Activated naive CD8-positive, alpha-beta T cell treated with anti-CD3 and anti-CD28 coated beads for 36 hours (primary cell): ENCODE data around the gene SESN3. TPM values are rescaled to one million over a fixed set of nuclear protein-coding genes. Genes with fewer than 3 reads are reported as not detected.

Source experiments
- DNase-seq: peaks from one replicate; pipeline ENCODE4 v3.0.0; 2021
- H3K27ac Mint-ChIP-seq: one replicate; pipeline ENCODE4 v1.8.0; 2022; ENCODE audit warnings: mild to moderate bottlenecking, moderate library complexity, mixed read lengths
- H3K27me3 Mint-ChIP-seq: one replicate; pipeline ENCODE4 v1.8.0; 2022; ENCODE audit warnings: mild to moderate bottlenecking, mixed read lengths
- H3K36me3 Mint-ChIP-seq: one replicate; pipeline ENCODE4 v1.8.0; 2021; ENCODE audit warnings: mild to moderate bottlenecking, mixed read lengths
- H3K4me1 Mint-ChIP-seq: one replicate; pipeline ENCODE4 v1.8.0; 2021; ENCODE audit warnings: mixed read lengths
- H3K4me3 Mint-ChIP-seq: one replicate; pipeline ENCODE4 v1.8.0; 2022; ENCODE audit warnings: mild to moderate bottlenecking, moderate library complexity, mixed read lengths
- H3K9me3 Mint-ChIP-seq: one replicate; pipeline ENCODE4 v1.8.0; 2022; ENCODE audit warnings: mixed read lengths
- total RNA-seq, 2 experiments: library from RNA; stranded (reverse); gene quantifications; one replicate each; pipeline ENCODE4 v1.2.3, GENCODE V29; 2021

The SESN3 gene
- total RNA-seq, 2 experiments from 2014 or later = 16.2 to 16.4 TPM

DNA sequence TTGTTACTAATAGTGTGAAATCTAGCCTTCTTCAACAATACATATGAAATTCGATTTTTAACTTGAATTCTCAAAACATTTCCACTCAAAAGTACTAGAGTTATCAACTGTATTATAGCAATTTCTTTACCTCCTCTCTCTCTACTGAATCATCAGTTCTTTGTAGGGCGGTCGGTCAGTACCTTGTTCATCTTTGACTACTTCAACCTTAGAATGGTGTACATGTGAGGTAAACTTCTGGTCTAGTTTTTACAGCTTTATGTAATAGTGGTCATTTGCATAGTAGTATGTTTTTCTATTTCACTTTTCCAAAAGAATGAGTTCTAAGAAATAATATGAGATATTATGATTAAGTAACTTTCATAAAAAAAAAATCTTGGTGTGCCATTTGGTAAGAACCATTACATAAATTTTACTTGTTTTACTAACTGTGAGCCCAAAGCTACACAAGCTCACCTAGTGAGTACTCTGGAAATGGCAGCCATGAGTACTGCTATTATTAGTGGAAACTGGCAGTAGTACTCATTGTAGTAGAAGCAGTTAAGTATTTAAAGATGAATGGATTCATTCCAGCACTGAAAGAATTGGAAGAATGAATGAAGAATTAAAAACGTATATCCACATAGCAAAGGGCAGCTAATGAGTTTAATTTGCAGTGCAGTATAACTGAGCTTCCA is 30.1 kb downstream of the SESN3 start:
- no peaks in the 10 kb centered on the region for H3K27me3 Mint-ChIP-seq
- H3K9me3 Mint-ChIP-seq = no peaks in the 10 kb centered on the region
- H3K4me3 Mint-ChIP-seq = no peak overlapping the region
- no peak overlapping the region for H3K27ac Mint-ChIP-seq
- H3K36me3 Mint-ChIP-seq = peaks cover 2% of the 10 kb centered on the region
- H3K4me1 Mint-ChIP-seq = peaks cover 36% of the 10 kb centered on the region
- no peak for DNase-seq

DNA sequence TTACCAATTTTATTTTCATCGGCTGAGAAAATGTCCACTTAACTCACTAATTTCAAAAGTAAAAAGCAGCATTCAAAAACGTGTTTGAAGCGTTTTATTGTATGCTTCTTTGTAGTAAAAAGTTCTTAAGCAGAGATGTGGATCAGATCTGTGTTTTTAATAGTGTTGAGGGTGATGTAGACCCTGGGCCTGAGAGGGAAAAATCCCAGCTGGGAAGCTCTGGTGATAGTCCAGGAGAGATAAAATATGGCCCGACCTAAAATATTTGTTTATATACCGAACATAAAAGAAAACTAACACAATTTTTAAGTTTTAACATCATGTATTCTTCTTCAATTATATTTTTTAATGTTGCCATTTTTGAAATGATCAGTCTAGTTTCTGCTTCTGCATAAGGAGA is 35.2 kb downstream of the SESN3 start:
- no peak for DNase-seq
- Mint-ChIP-seq H3K4me1 (peaks cover 24% of the 10 kb centered on the region), H3K9me3 (no peaks in the 10 kb centered on the region), H3K27ac (no peak overlapping the region), H3K27me3 (no peaks in the 10 kb centered on the region), H3K36me3 (peaks cover 2% of the 10 kb centered on the region), H3K4me3 (no peak overlapping the region)

- H3K4me3 Mint-ChIP-seq = no peak overlapping the region
- no peak for DNase-seq
- peaks cover 19% of the 10 kb centered on the region for H3K4me1 Mint-ChIP-seq
- no peaks in the 10 kb centered on the region for H3K9me3 Mint-ChIP-seq
- H3K36me3 Mint-ChIP-seq = peaks cover 12% of the 10 kb centered on the region
- no peak overlapping the region for H3K27ac Mint-ChIP-seq
- no peaks in the 10 kb centered on the region for H3K27me3 Mint-ChIP-seq
Measured at GRCh38 chr11:95193541-95193940, 37.5 kb downstream of the SESN3 start.

GRCh38 chr11:95192717-95193116 is 38.3 kb downstream of the SESN3 start:
- Mint-ChIP-seq H3K36me3 (peaks cover 15% of the 10 kb centered on the region), H3K27ac (no peak overlapping the region), H3K27me3 (no peaks in the 10 kb centered on the region), H3K4me1 (peaks cover 20% of the 10 kb centered on the region), H3K9me3 (no peaks in the 10 kb centered on the region), H3K4me3 (no peak overlapping the region)
- DNase-seq = no peak

DNA sequence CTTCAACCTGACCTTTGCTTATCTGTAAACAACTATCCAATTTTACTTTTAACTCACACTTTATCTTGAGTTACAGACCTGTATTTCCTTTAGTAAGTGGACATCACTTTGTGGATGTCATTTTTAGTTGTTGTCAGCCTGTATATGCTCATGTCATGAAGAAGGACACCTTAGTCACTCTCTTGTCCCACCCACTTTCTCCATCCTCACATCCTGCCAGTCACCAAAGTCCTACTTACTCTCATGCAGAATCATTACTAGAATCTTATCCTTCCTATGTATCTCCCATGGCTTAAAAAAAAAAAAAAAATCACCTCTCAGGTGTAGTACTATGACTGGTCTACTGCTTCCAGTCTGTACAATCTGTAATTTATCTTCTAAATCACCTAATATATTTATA is 43.3 kb downstream of the SESN3 start:
- Mint-ChIP-seq H3K4me1 (peaks cover 7% of the 10 kb centered on the region), H3K4me3 (no peak overlapping the region), H3K27ac (no peak overlapping the region), H3K36me3 (peaks cover 18% of the 10 kb centered on the region), H3K9me3 (no peaks in the 10 kb centered on the region), H3K27me3 (no peaks in the 10 kb centered on the region)
- DNase-seq = no peak

DNA sequence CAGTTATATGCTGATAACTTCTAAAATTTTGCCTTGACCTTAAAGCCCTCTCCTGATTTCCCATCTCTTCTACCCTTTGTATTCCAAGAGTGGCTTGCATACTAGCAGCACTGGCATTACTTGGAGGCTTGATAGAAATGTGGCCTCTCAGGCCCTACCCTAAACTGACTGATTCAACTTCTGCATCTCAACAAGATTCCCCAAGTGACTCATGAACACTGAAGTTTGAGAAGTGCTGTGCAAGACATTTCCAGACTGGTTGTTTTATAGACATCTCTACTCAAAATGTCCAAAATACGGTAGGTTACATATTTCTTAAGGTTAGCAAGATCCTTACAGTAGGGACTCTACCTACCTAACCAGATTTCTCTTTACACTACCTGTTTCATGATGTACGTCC is 48.6 kb downstream of the SESN3 start:
- no peak overlapping the region for H3K4me3 Mint-ChIP-seq
- no peaks in the 10 kb centered on the region for H3K27me3 Mint-ChIP-seq
- H3K27ac Mint-ChIP-seq = no peak overlapping the region
- H3K36me3 Mint-ChIP-seq = peaks cover 6% of the 10 kb centered on the region
- no peaks in the 10 kb centered on the region for H3K9me3 Mint-ChIP-seq
- DNase-seq = no peak
- H3K4me1 Mint-ChIP-seq = peaks cover under 1% of the 10 kb centered on the region

DNA sequence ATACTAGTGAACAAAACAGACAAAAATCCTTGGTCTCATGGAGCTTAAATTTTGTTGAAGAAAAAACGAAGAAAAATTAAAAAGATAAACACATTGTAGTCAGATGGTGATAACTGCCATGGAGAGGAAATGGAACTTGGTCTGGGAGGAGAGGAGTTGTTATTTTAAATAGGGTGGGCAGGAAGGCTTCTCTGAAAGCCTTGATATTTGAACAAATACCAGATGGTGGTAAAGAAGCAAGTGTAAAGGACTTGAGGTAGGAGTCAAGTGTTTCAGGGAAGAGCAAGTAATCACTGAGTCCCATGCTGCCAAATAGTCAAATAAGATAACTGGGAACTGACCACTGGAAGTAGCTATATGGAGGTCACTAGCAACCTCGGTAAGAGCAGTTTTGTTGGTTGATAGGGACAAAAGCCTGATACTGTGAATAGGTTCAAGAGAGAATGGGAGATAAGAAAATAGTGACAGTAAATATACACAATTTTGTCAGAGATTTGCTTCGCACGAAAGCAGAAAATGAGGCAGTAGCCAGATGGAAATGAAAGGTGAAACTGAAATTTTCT is 55.1 kb downstream of the SESN3 start:
- no peaks in the 10 kb centered on the region for H3K27me3 Mint-ChIP-seq
- H3K27ac Mint-ChIP-seq = no peak overlapping the region

DNA sequence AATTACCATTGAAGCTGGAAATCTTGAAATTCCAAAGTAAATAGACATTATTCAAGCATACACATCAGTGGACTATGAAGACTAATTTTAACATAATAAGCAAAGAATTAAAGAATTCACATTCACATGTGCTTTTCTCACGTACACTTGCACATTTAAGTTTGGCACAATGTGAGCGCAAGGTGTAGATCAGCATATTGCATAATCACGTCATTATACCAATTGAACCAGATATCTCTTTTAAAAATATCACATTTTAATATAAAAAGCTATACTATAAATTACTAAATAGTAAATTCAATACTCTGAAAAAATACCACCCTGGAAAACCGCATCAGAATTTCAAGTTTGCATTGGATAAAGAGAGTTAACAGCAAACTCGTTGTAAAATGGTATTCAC is 60.7 kb downstream of the SESN3 start:
- Mint-ChIP-seq H3K27me3 (no peaks in the 10 kb centered on the region), H3K36me3 (no peaks in the 10 kb centered on the region), H3K9me3 (no peaks in the 10 kb centered on the region), H3K4me3 (no peak overlapping the region), H3K27ac (no peak overlapping the region), H3K4me1 (no peaks in the 10 kb centered on the region)
- DNase-seq = no peak

More for the DNA sequence above, 55.1 kb downstream of the SESN3 start:
- no peaks in the 10 kb centered on the region for H3K9me3 Mint-ChIP-seq
- DNase-seq = no peak
- H3K36me3 Mint-ChIP-seq = peaks cover 5% of the 10 kb centered on the region
- H3K4me1 Mint-ChIP-seq = no peaks in the 10 kb centered on the region
- no peak overlapping the region for H3K4me3 Mint-ChIP-seq

- Mint-ChIP-seq H3K27me3 (no peaks in the 10 kb centered on the region), H3K27ac (no peak overlapping the region), H3K4me3 (no peak overlapping the region), H3K4me1 (peaks cover 12% of the 10 kb centered on the region), H3K9me3 (no peaks in the 10 kb centered on the region), H3K36me3 (peaks cover 7% of the 10 kb centered on the region)
- DNase-seq = no peak
Measured at GRCh38 chr11:95166781-95167180, 64.2 kb downstream of the SESN3 start.

DNA sequence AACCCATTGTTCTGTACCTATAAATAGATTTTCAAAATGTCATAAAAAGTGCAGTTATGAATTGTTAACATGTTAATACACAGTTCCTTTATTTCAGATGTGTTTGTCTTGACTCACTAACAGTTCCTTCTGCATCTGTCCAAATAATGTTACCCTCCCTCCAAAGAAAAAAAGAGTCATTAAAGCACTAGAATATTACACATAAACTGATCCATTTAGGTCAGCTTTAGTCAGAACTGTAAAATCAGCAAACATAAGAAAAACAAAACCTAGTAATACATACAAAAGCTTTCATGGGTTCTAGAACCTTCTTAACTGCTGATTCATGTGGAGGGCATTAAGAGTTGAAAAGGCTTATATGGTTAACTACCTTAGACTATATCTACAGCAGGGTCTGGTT is 65.4 kb downstream of the SESN3 start:
- peaks cover 12% of the 10 kb centered on the region for H3K4me1 Mint-ChIP-seq
- no peak overlapping the region for H3K4me3 Mint-ChIP-seq
- H3K36me3 Mint-ChIP-seq = peaks cover 7% of the 10 kb centered on the region
- no peak overlapping the region for H3K27ac Mint-ChIP-seq
- no peaks in the 10 kb centered on the region for H3K27me3 Mint-ChIP-seq
- no peak for DNase-seq
- H3K9me3 Mint-ChIP-seq = no peaks in the 10 kb centered on the region

DNA sequence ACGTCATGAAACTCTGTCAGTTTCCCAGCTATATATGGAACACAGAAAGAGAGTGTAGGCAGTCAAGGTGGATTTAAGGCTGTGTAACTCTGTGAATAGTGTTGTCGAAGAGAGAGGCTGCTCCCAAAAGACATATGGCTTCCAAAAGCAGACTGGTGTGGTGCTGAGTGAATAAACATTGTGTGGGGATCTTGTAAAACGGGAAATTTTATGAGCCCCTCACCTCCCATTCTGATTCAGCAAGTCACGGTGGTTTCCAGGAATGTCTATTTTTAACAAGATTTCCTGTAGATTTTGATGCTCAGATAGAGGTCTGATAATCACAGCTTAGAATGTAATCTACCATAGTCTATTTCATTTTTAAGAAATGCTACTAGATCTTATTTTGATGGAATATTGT is 67.9 kb downstream of the SESN3 start:
- H3K27ac Mint-ChIP-seq = peak overlapping the region; percentile 38
- no peak overlapping the region for H3K4me3 Mint-ChIP-seq
- DNase-seq = no peak
- peaks cover 3% of the 10 kb centered on the region for H3K9me3 Mint-ChIP-seq
- H3K27me3 Mint-ChIP-seq = no peaks in the 10 kb centered on the region
- H3K36me3 Mint-ChIP-seq = peaks cover 15% of the 10 kb centered on the region
- H3K4me1 Mint-ChIP-seq = peaks cover 15% of the 10 kb centered on the region

DNA sequence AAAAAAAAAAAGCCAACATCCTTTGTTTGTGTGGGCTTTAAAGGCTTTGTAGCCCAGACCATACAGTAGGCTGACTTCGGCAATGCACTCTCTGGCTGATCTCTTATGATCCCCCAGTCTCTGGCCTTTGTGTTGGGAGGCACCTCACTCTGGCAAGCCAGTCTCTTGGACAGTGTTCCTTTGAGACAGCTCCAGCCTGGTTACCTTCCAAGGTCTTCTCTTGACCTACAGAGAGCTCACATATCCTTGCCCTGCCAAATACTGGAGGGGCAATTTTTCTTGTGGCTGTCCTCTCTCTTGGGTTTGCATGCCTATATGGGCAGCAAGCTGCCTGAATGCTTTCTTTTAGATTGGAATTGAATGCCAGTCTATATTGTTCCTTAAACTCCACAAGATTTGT is 69.8 kb downstream of the SESN3 start:
- H3K4me1 Mint-ChIP-seq = peaks cover 31% of the 10 kb centered on the region
- no peaks in the 10 kb centered on the region for H3K27me3 Mint-ChIP-seq
- no peak for DNase-seq
- peaks cover 18% of the 10 kb centered on the region for H3K36me3 Mint-ChIP-seq
- H3K27ac Mint-ChIP-seq = peak overlapping the region; percentile 46
- H3K4me3 Mint-ChIP-seq = no peak overlapping the region
- peaks cover 3% of the 10 kb centered on the region for H3K9me3 Mint-ChIP-seq

GRCh38 chr11:95157824-95158223 is 73.2 kb downstream of the SESN3 start:
- no peak for DNase-seq
- Mint-ChIP-seq H3K4me3 (no peak overlapping the region), H3K36me3 (peaks cover 14% of the 10 kb centered on the region), H3K27ac (peak overlapping the region; percentile 42), H3K4me1 (peaks cover 40% of the 10 kb centered on the region), H3K27me3 (no peaks in the 10 kb centered on the region), H3K9me3 (peaks cover 3% of the 10 kb centered on the region)

DNA sequence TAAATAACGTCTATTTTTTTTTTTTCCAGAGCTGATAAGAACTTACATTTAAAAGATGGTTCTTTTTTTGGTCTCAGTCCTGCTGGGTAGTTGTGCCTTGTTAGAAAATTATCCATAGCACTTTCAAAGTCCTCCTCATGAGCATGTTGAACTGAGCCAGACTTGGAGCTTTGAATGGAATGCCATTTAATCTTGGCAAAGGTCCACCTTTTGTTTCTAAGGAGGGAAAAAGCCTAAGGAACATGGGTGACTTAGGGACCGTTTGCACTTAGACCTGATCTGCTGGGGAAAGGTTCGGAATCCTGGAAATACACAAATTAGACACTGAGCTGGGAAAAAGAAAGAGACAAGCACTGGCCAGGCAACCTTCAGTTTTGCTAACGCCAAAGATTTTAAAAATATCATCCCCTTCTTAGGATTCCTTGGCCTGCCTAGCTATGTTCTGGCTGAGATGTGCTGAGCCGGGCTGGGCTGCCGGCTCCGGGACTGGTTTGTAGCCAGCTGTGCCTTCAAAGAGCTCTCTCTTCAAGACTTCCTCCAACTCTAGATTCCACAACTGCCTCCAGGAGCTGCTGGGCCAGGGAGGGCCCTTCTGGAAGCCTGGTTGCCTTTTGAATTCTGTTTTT is 74.0 kb downstream of the SESN3 start:
- Mint-ChIP-seq H3K27me3 (no peaks in the 10 kb centered on the region), H3K36me3 (peaks cover 14% of the 10 kb centered on the region), H3K4me3 (no peak overlapping the region), H3K9me3 (peaks cover 3% of the 10 kb centered on the region), H3K27ac (no peak overlapping the region), H3K4me1 (peaks cover 42% of the 10 kb centered on the region)
- DNase-seq = no peak

DNA sequence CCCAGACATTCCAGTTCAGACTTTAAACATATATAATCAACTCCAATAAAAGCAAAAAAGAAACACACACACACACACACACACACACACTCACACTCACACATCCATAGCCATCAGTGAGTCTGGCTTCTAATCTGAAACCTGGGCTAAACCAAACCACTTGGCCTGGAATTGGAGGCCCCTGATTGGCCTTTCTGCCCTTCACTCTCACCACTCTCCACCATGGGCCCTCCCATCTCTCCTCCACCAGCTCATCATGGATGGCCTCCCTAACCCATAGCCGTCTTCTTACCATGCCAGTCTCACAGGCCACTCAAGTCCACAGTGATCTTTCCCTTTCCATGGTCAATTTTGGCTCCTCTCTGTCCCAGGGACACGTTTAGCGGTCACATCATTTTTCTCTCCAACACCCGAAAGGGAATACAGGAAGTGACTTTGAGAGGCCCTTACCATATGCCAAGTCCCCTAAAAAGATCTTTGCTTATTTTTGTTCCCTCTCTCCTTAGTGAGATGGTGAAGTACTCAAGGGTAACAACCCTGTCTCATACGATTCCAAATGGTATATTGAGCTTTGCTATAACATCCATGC is 74.8 kb downstream of the SESN3 start:
- Mint-ChIP-seq H3K36me3 (peaks cover 14% of the 10 kb centered on the region), H3K27ac (peak overlapping the region; percentile 44), H3K27me3 (no peaks in the 10 kb centered on the region), H3K4me1 (peaks cover 47% of the 10 kb centered on the region), H3K4me3 (no peak overlapping the region), H3K9me3 (peaks cover 3% of the 10 kb centered on the region)
- no peak for DNase-seq
